ENCODE data around the gene OPRL1. TPM values are rescaled to one million over a fixed set of nuclear protein-coding genes. Genes with fewer than 3 reads are reported as not detected.
A peak's percentile ranks its signal among the peaks of the same experiment; 100 is the strongest.

Gene OPRL1
- total and polyA plus RNA-seq, 12 donors: 0.19 to 1.3 (median 0.40) TPM

- TF ChIP-seq CTCF (IDR thresholded peaks at IDR 0.05): no peak
- peaks cover 0 to 7% (median 0%) of the 10 kb centered on the region in 11 donors for H3K9me3 ChIP-seq
- intact Hi-C loops (cut with DNase I): loop anchor here in 1 of 10 donors (10.0 kb wide), 1 partner anchor 94 kb away; the partner anchor contains the start of gene C20orf204
- WGBS, 2 donors: 80 to 82% methylated on average over 11 of the region's 11 CpGs
- ATAC-seq (peak in 1 of 8 donors; percentile 12), DNase-seq (no peak)
- H3K4me1 ChIP-seq: no peaks in the 10 kb centered on the region
- no peak overlapping the region for H3K4me3 ChIP-seq
- H3K27me3 ChIP-seq: peaks cover 0 to 39% (median 21%) of the 10 kb centered on the region in 7 donors
- H3K27ac ChIP-seq: no peak overlapping the region
- H3K36me3 ChIP-seq: no peaks in the 10 kb centered on the region
These were observed 49.4 kb downstream of the OPRL1 start for GRCh38 chr20:64129146-64129782.

- no peaks in the 10 kb centered on the region for H3K36me3 ChIP-seq
- DNase-seq (no peak), ATAC-seq (no peak)
- TF ChIP-seq CTCF (IDR thresholded peaks at IDR 0.05): no peak
- intact Hi-C loops (cut with DNase I): no loop called here
- peaks cover 0 to 7% (median 0%) of the 10 kb centered on the region in 11 donors for H3K9me3 ChIP-seq
- H3K4me3 ChIP-seq: no peak overlapping the region
- no peaks in the 10 kb centered on the region for H3K4me1 ChIP-seq
- H3K27ac ChIP-seq: no peak overlapping the region
- WGBS, 2 donors: 50 to 73% methylated on average over 5 of the region's 5 CpGs
- H3K27me3 ChIP-seq: peaks cover 0 to 31% (median 19%) of the 10 kb centered on the region in 7 donors
These were observed 50.4 kb downstream of the OPRL1 start for GRCh38 chr20:64130271-64130670.

GRCh38 chr20:64130876-64131275, 51.0 kb downstream of the OPRL1 start:
- Histone ChIP-seq H3K4me1 (no peaks in the 10 kb centered on the region), H3K9me3 (peaks cover 0 to 7% (median 0%) of the 10 kb centered on the region in 11 donors), H3K27me3 (peaks cover 0 to 31% (median 19%) of the 10 kb centered on the region in 7 donors), H3K4me3 (no peak overlapping the region), H3K36me3 (no peaks in the 10 kb centered on the region), H3K27ac (no peak overlapping the region)
- DNase-seq (no peak), ATAC-seq (no peak)
- WGBS, 2 donors: 84 to 87% methylated on average over 10 of the region's 10 CpGs
- intact Hi-C loops (cut with DNase I): no loop called here
- TF ChIP-seq CTCF (IDR thresholded peaks at IDR 0.05): no peak

- no peaks in the 10 kb centered on the region for H3K36me3 ChIP-seq
- peaks cover 0 to 7% (median 0%) of the 10 kb centered on the region in 11 donors for H3K9me3 ChIP-seq
- DNase-seq: no peak
- H3K4me3 ChIP-seq: no peak overlapping the region
- intact Hi-C loops (cut with DNase I): no loop called here
- H3K4me1 ChIP-seq: no peaks in the 10 kb centered on the region
- H3K27me3 ChIP-seq: peaks cover 0 to 31% (median 19%) of the 10 kb centered on the region in 7 donors
- TF ChIP-seq CTCF (IDR thresholded peaks at IDR 0.05): no peak
- no peak overlapping the region for H3K27ac ChIP-seq
- 75 to 90% methylated on average over 4 of the region's 4 CpGs for WGBS, 2 donors
- ATAC-seq: no peak
These were observed 51.5 kb downstream of the OPRL1 start for GRCh38 chr20:64131406-64131805.
